Stimulated activated CD8-positive, alpha-beta memory T cell treated with anti-CD3 and anti-CD28 coated beads, Interleukin-7, amount 100 ng/mL, for 24 hours (primary cell): ENCODE measurements around the gene RNU7-1.

ENCODE experiments used
- DNase-seq: peaks from one replicate; pipeline ENCODE4 v3.0.0-alpha.2; 2020; ENCODE audit warnings: low read depth

The RNU7-1 gene

DNA sequence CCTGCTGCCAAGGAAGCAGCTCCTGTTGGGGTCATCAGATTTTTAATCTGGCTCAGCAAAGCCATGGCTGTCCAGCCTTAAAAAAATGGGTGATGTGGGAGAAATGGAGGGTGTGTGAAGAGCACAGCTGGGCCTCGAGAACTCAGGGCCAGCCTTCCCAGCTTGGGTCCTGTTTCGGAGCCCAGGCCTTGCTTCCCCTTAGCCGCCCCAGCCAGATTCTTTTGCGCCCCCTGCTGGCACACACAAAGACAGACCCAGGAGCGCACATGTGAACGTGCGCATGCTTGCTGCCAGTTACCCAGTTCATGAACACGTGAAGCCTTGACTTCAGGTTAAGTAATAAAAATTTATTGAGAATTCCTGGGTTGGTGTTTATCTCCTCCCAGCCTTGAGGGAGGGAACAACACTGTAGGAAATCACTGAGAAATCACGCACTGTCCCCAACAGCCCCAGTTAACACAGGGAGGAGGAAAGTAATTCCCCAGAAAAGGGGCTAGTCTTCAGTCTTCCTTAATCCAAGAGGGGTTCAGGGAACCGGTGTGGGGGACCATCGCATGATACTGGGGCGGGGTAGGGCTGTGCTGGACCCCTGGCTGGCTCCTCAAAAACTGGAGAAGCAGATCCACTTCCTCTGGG lies 21.5 kb downstream of the RNU7-1 start:
- DNase-seq = peak; percentile 79

DNA sequence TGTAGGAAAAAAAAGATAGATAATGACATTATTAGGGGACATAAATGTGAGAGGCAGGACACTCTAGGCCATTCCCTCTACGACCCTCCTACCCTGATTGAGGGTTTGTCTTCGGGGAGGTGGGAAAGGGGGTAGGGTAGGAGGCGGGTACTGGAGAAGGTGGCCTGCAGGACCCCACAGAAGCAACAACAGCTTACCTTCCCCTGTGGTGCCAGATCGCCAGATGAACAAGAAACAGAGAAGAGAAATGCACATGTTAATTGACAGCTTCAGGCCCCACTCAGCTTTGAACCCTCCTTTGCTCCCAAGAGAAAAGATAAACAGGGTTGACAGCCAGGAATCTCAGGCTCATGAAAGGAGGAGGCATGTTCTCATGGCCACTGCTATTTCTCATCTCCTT lies 22.1 kb downstream of the RNU7-1 start:
- no peak for DNase-seq

DNA sequence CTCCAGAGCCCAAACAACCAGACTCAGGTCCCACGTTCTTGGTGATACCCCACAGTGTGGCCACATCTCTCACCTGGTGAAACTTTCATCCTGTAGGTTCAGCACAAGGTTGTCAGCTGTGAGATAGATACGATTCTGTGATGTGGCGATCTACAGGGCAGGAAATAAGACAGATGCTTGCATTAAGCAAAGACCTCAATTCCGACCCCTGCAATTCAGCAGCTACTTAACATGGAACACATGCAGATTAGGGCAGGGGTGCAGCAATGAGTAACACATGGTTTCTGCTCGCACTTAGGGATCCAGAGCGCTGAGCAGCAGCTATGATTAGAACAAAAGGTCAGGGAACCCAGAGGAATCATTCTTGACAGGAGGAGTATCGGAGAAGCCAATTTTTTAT lies 22.7 kb downstream of the RNU7-1 start:
- DNase-seq = no peak

DNA sequence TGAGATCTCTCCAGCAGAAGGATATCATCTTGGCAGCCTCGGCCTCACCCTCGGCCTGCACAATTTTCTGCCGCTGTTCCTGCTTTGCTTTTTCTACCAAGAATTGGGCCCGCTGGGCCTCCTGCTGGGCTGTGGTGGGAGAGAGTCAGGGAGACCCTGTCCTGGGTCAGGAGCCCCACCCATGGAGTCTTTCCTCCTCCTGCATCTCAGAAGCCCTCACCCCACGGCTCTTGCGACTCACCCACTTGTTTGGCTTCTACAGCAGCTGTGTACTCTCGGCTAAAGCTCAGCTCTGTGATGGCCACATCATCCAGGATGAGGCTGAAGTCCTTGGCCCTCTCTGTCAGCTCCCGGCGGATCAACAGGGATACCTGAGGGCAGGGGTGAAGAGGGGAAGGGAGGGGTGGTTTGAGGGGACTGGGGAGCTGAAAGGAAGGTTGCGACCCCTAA lies 24.1 kb downstream of the RNU7-1 start:
- no peak for DNase-seq

DNA sequence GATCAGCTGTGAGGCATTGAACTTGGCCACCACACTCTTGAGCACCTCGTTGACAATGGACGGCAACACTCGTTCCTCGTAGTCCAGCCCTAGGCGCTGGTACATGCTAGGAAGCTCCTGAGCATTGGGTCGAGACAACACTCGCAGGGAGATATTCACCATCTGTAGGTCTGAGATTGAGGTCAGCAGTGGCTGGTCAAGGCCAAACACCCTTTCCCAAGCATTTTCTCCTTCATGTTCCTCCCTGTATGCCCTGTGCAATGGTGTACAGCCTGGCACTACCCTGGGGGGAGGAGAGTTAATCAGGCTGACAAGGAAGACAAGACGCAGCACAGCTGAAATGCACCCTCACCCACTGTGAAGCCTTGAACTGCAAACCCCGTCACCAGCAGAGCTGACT lies 24.8 kb downstream of the RNU7-1 start:
- no peak for DNase-seq

DNA sequence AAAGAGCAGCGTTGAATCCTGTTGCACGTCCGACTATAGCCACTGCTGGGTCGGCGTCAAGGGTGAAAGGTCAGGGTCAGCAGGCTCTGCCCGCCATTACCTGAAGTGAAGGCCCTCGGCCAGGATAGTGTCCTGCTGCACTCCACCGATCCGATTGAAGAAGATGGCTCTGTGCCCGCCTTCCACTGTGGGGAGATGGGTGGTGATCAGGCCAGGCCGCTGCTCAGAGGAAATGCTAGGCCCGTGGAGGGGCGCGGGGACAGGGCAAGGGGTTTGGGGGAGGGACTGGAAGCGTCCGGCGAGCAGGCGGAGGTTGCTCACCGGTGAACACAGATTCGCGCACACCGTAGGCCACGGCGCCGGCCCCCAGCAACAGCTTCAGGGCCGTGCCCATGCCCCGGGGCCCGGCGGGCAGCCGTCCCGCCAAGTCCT lies 26.5 kb downstream of the RNU7-1 start:
- DNase-seq = no peak

DNA sequence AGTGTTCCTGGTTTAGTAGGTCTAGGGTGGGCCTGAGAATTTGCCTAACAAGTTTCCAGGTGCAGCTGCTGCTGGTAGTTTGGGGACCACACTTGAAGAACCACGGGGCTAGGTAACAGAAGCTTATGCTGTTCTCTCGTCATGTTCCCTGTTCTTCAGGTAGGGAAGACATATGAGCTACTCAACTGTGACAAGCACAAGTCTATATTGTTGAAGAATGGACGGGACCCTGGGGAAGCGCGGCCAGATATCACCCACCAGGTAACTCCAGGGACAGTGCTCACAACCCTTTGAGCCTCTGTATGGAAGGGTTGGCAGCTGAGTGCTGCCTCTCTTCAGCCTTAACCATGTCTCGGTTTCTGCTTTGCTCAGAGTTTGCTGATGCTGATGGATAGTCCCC lies 30.6 kb downstream of the RNU7-1 start:
- no peak for DNase-seq

DNA sequence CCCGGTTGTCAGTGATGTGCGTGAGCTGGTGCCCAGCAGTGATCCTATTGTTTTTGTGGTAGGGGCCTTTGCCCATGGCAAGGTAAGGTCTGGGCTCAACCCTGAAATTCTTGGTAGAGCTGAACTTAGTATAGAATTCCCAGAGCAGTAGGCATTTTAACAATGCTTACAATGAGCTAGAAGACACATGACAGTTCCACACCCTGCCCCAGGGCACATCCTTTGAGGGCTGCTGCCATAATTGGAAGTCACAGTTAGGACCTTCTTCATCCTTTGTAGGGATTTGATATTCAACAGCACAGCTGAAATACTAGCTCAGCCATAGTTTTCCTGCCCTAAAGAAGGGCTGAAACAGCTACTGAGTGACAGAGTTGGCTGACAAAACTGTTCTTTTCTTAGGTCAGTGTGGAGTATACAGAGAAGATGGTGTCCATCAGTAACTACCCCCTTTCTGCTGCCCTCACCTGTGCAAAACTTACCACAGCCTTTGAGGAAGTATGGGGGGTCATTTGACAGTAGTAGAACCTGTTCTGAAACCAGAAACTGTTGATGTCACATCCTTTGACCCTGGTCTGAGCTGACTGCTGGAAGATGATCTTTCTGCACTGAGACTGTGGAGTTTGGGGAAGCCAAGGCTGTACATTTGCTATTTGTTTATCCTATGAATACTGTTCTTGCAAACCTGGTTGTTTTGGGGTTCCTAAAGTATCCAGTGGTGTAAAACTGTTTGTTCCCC lies 31.8 kb downstream of the RNU7-1 start:
- no peak for DNase-seq

DNA sequence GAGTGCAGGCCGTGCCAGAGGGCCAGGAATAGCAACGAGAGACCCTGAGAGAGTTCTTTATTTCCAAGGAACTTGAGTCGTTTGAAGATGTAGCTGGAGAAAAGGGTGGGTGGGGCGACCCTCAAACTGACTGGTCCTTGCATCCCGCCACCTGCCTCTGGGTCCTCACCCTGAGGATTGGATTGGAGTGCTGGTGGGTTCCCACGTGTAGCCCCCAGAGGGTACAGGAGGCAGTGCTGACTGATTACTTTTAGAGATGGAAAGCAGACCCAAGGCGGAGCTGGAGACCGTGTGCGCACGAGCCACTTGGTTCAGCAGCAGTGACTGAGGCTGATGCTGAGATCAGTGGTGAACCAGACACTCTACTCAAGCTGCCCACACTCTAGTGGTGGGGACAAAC lies 34.0 kb downstream of the RNU7-1 start:
- DNase-seq = no peak

DNA sequence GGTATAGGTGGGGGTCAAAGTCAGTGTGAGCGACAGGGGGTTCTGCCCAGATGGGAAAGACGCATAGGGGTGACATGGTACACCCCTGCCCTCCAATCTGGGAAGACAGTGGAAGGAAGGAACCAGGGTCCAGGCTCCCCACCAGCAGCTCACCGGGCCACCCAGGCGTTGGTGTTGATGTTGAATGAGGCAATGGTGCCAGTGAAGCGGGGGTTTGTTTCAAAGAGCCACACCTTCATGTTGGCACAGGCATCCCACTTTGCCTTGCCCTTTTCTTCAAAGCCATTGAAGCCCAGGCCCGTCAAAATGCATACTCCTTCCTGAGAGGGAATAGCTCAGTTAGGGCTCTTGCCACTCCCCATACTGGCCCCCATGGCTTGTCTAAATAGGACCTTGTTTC lies 34.6 kb downstream of the RNU7-1 start:
- DNase-seq = no peak

DNA sequence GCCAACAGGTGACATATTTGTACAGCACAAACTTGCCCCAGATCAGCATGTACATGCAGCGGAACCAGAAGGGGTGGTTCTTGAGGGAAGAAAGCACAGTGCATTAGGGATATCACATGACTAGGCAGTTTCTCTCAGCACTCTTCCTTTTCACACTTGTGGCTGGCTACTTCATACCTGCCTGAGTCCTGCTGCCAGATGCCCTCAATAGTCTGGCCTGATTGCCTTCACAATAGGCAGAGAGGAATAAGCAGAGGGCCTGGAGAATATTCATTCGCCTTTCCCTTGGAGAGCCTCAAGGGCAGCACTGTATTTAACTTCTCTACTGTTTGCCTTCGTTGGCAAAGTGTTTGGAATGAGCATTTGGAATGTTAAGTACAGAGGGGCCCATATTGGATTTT lies 35.0 kb downstream of the RNU7-1 start:
- DNase-seq = no peak

DNA sequence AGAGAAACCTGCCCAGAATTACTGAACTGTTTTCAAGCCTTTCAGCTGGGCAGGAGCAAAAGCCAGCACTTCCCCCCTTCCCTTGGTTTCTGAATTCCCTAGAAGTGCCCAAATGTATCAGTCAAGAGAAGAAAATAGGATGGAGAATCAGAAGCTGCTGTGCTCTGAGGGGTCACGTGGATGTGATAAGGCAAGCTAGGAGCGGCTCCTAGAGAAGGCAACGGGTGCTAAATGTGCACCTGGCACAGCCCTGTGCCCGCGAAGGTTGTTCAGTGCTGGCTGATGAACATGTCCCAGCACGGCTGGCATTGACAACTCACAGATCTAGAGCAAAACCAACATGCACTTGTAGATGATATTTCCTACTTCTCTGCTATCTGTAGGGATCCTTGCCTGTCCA lies 35.4 kb downstream of the RNU7-1 start:
- DNase-seq = no peak

DNA sequence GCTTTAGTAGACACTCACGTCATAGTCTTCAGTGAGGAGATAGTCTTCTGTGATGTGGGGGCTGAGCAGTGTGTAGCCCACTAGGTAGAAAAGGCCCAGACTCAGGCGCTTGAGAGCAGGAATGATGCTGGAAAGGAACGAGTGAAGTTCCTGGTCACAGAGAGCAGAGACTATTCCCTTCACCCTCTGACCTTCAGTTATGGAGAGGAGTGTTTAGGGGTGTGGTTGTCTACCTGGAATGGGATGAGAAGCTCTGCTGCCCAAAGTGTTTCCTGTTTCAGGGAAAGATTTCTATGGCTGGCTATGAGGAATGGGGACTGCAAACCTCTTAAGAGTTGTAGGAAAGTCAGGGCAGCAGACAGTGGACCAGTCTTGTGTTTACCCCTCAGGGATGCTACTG lies 35.8 kb downstream of the RNU7-1 start:
- DNase-seq = no peak

DNA sequence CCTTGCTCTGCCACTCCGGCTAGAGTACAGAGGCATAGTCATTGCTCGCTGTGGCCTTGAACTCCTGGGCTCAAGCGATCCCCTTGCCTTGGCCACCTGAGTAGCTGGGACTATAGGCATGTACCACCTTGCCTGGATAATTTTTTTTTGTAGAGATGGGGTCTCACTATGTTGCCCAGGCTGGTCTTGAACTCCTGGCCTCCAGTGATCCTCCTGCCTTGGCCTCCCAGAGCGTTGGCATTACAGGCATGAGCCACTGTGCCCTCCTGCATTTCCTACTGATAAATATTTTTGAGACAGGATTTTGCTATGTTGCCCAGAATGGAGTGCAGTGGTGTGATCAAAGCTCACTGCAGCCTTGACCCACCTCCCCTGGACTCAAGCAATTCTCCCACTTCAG lies 36.5 kb downstream of the RNU7-1 start:
- no peak for DNase-seq

DNA sequence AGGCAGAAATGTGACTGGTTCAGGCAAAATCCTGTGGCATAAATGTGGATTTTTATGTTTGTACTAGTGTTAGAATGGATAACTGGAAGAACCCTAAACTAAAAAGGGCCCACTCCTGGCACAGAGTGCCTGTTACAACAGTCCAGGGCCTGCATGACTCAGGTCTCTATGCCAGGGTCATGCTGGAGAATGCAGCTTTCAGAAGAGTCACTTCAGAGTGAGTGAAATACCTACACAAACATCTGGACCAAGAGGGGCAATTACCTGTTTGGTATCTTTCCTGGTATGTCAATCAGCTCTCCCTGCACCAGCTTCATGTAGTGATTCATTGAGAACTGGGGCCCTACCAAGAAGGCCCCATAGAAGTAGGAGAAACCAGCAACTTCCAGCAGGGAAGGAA lies 37.1 kb downstream of the RNU7-1 start:
- DNase-seq = no peak

DNA sequence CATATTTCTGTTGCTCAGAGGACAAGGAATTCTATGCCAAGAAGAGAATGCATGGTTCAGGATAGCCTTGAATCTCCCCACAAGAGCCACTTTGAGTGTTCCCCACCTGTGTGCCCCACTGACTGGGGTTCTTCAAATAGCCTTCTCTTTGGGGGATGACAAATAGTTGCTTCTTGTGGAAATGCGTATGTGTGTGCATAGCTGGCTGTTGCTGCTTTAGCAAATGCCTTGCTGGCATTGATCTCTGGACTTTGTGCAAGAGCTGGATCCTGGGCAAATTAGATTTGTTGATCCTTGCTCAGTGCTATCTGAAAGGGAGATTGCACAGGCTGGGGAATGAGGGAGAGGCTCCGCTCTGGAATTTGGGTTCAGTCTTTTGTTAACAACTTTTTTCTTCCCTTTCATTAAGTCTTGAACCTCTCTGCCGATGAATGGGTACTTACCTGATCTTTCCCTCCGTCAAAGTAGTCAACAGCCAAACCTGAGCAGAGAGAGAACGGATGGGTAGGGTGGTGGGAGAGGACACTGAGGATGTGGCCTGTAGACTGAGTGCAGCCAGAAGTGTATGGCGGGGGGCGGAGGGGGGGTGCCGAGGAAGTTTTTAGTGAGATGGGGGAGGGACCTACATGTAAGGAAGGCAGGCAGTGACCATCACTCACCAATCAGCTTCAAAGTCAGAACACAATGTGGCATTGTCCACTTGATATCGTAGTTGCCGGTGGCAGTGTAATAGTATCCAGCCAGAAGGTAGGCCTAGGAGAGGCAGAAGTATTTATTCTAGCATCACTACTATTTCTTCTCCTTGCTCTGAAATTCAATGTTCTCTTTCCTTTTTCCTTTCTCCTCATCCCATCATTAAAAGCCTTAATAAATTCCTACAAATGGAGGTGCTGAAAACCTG lies 37.8 kb downstream of the RNU7-1 start:
- no peak for DNase-seq

DNA sequence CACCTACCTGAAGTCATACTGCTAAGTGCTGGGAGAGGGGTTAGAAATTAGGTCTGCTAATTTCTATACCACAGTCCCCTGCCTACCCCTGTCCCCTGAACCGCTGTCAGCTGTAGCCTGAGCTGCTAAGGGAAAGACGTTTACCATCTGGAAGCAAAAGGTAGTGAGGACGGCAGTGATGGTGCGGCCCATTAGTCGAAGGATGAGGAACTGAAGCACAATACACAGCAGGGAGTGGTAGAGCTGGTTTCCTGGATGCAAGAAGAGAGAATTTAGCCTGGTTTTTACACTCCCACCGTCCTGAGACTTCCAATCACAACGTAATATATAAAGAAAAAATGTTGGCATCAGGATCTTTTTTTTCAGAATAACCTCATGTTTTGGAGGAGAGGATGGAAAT lies 38.9 kb downstream of the RNU7-1 start:
- DNase-seq = no peak

DNA sequence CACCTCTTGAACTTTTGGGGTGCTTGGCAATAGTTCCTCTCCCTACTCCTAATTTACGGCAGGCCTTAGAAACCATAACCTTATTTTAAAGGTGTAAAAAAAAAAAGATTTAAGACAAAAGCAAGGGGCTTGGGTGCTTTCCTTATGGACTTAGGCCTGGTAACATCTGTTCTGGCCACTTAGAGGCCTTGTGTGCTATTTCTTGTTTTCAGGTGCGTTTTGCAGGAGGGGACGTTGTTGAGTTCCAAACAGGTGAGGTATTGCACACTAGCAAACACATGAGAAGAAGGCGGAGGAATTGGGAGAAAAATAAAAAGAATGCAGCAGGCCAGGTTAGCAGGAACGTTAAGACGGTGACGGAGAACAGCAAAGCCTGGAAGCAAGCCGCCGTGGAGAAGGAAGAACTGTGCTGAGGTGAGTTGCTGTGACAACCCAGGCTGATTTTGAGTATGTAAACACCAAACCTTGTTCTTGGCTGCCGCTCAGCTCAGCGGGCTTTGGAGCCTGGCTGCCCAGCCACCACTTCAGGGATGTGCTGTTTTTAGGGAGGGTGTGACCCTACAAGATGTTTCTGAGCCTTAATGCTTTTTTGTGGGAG lies 44.4 kb downstream of the RNU7-1 start:
- DNase-seq = no peak
